Gastrocnemius medialis (tissue), 4 donors: Measurements from ENCODE around the gene IGF2.

Experiments used
- CTCF ChIP-seq, 5 experiments: fragments of 450-650 bp in 3 of 5; fragments of 200-600 bp in 2 of 5; sonication (generic) in 2 of 5; IDR thresholded peaks in 4 of 5; conservative IDR thresholded peaks in 1 of 5; 1 replicate in 4 of 5; 2 replicates in 1 of 5; pipeline ENCODE4 v1.5.1; 2016 to 2019; ENCODE audit warnings: antibody characterized with exemption in 5 of 5, mild to moderate bottlenecking in 3 of 5, moderate library complexity in 3 of 5
- POLR2A ChIP-seq, 2 donors: fragments of 450-650 bp; IDR thresholded peaks; one replicate each; pipeline ENCODE4 v1.6.1; 2017; ENCODE audit warnings: antibody characterized with exemption in 2 of 2, mild to moderate bottlenecking in 2 of 2, moderate library complexity in 2 of 2

DNA sequence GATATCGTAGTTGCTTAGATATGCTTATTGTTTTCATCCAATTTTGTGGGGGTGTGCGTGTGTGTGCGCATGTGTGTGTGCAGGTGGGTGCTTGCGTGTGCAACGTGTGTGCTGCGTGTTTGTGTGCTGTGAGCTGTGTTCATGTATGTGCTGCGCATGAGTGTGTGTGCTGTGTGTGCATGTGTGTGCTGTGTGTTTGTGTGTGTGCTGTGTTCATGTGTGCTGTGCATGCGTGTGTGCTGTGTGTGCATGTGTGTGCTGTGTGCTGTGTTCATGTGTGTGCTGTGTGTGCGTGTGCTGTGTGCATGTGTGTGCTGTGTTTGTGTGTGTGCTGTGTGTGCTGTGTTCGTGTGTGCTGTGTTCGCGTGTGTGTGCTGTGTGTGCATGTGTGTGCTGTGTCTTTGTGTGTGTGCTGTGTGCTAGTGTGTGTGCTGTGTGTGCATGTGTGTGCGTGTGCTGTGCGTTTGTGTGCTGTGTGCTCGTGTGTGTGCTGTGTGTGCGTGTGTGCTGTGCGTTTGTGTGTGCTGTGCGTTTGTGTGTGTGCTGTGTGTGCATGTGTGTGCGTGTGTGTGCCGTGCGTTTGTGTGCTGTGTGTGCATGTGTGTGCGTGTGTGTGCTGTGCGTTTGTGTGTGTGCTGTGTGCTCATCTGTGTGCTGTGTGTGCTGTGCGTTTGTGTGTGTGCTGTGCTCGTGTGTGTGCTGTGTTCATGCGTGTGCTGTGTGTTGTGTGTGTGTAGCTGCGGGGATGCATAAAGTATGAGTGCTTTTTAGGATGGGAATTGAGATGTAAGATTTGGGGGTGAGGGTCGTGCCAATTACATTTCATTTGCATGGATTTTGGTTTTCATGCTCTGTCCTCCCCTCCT, 7.6 kb downstream of the IGF2 start:
- TF ChIP-seq CTCF (IDR thresholded peaks at IDR 0.05 in 4 of 5, conservative IDR thresholded peaks at IDR 0.05 in 1 of 5) (no peak), POLR2A (IDR thresholded peaks at IDR 0.05) (no peak)
